A549 (cell line): Measurements from ENCODE around the gene CBLC. TPM values are rescaled to one million over a fixed set of nuclear protein-coding genes. Genes with fewer than 3 reads are reported as not detected.
A peak's percentile ranks its signal among the peaks of the same experiment; 100 is the strongest.

ENCODE experiments used
- ATAC-seq, 2 experiments: fragments of 200-7000 bp in 1 of 2; fragments of >200 bp in 1 of 2; cut with Nextera tagmentation in 1 of 2; cut with Tn5 transposase in 1 of 2; 3 replicates each; pipeline versions ENCODE4 v1.8.0 to v1.9.1; 2018 to 2020; ENCODE audit warnings: mild to moderate bottlenecking in 1 of 2, moderate library complexity in 1 of 2
- CTCF ChIA-PET: fragments of 300-600 bp; sonication (Branson Sonifier 250); formaldehyde crosslinking; extraction: SDS; loops from one replicate; lab custom pipeline; 2021; ENCODE audit warnings: antibody characterized with exemption, inconsistent platforms; lab: Yijun Ruan, JAX
- POLR2A ChIA-PET: fragments of 350-600 bp; formaldehyde crosslinking; extraction: SDS; loops from one replicate; lab custom pipeline; 2021; ENCODE audit warnings: antibody characterized with exemption, inconsistent platforms; lab: Yijun Ruan, JAX
- DNase-seq, 2 experiments: peaks; one replicate each; pipeline versions ENCODE4 v3.0.0 to v3.0.0-alpha.2; 2011 to 2016; ENCODE audit warnings: low read depth in 1 of 2, low spot score in 1 of 2
- FAIRE-seq: peaks from 2 replicates; lab custom pipeline; 2011; peaks lifted over from hg19 to GRCh38; lab: Jason Lieb, UNC
- H3K27ac ChIP-seq, 2 experiments: fragments of >200 bp; sonication (Bioruptor Twin); formaldehyde crosslinking; 3 replicates each; pipeline ENCODE4 v1.5.1; 2016 to 2017
- H3K4me1 ChIP-seq: fragments of >200 bp; sonication (Bioruptor Twin); formaldehyde crosslinking; 3 replicates; pipeline ENCODE4 v1.6.1; 2016
- H3K4me2 ChIP-seq: fragments of >200 bp; sonication (Bioruptor Twin); formaldehyde crosslinking; 3 replicates; pipeline ENCODE4 v1.6.1; 2016
- H3K4me3 ChIP-seq: fragments of >200 bp; sonication (Bioruptor Twin); formaldehyde crosslinking; 3 replicates; pipeline ENCODE4 v1.5.1; 2016
- H3K9me3 ChIP-seq: fragments of >200 bp; sonication (Bioruptor Twin); formaldehyde crosslinking; 3 replicates; pipeline ENCODE4 v1.6.1; 2016
- ATOH8 ChIP-seq: fragments of 250-450 bp; sonication (Bioruptor Pico); IDR thresholded peaks from 2 replicates; pipeline ENCODE4 v1.5.0; 2020; ENCODE audit warnings: low read depth, mild to moderate bottlenecking, moderate library complexity
- BCL3 ChIP-seq: fragments of >200 bp; sonication (Bioruptor Twin); formaldehyde crosslinking; IDR thresholded peaks from 3 replicates; pipeline ENCODE4 v1.6.1; 2016
- BHLHE40 ChIP-seq: IDR thresholded peaks from 2 replicates; pipeline ENCODE4 v1.6.1; 2012; ENCODE audit warnings: low read depth, low read length, inconsistent platforms
- CEBPB ChIP-seq, 2 experiments: fragments of >200 bp in 1 of 2; sonication (Bioruptor Twin) in 1 of 2; formaldehyde crosslinking in 1 of 2; IDR thresholded peaks; 2 replicates each; pipeline ENCODE4 v1.6.1; 2012 to 2016
- CHD2 ChIP-seq: fragments of 150-350 bp; IDR thresholded peaks from 2 replicates; pipeline ENCODE4 v1.6.1; 2014; ENCODE audit warnings: low read length; ENCODE audit not compliant: partially characterized antibody
- CHD4 ChIP-seq: fragments of 200-600 bp; sonication (generic); IDR thresholded peaks from 2 replicates; pipeline ENCODE4 v1.6.1; 2016; ENCODE audit warnings: antibody characterized with exemption, mild to moderate bottlenecking, borderline replicate concordance
- E2F6 ChIP-seq: IDR thresholded peaks from 2 replicates; pipeline ENCODE4 v1.6.1; 2012; ENCODE audit warnings: low read depth, borderline replicate concordance
- EHMT2 ChIP-seq: fragments of 200-600 bp; sonication (generic); IDR thresholded peaks from 2 replicates; pipeline ENCODE4 v1.6.1; 2016; ENCODE audit warnings: antibody characterized with exemption, low read depth, mild to moderate bottlenecking, moderate library complexity
- ELK1 ChIP-seq: fragments of 150-350 bp; IDR thresholded peaks from 2 replicates; pipeline ENCODE4 v1.6.1; 2014; ENCODE audit warnings: low read depth, mild to moderate bottlenecking, low read length
- EP300 ChIP-seq, 2 experiments: fragments of >200 bp; sonication (Bioruptor Twin); formaldehyde crosslinking; IDR thresholded peaks; 2 replicates in 1 of 2; 3 replicates in 1 of 2; pipeline ENCODE4 v1.6.1; 2016 to 2017
- ESRRA ChIP-seq: fragments of 150-350 bp; IDR thresholded peaks from 2 replicates; pipeline ENCODE4 v1.6.1; 2014; ENCODE audit warnings: mild to moderate bottlenecking, low read length, borderline replicate concordance
- FOSB ChIP-seq: fragments of 250-450 bp; sonication (Bioruptor Pico); IDR thresholded peaks from 2 replicates; pipeline ENCODE4 v1.5.0; 2020; ENCODE audit warnings: mild to moderate bottlenecking, moderate library complexity
- FOXS1 ChIP-seq: fragments of 250-450 bp; sonication (Bioruptor Pico); IDR thresholded peaks from 2 replicates; pipeline ENCODE4 v1.5.0; 2020; ENCODE audit warnings: mild to moderate bottlenecking, moderate library complexity
- HDAC2 ChIP-seq: fragments of 200-600 bp; sonication (generic); IDR thresholded peaks from 2 replicates; pipeline ENCODE4 v1.6.1; 2016
- HEYL ChIP-seq: fragments of 250-450 bp; sonication (Bioruptor Pico); IDR thresholded peaks from 2 replicates; pipeline ENCODE4 v1.8.0; 2021; ENCODE audit warnings: mild to moderate bottlenecking, moderate library complexity
- HOXA7 ChIP-seq: fragments of 250-450 bp; sonication (Bioruptor Pico); IDR thresholded peaks from 2 replicates; pipeline ENCODE4 v1.5.0; 2020; ENCODE audit warnings: mild to moderate bottlenecking, moderate library complexity
- HOXB13 ChIP-seq: fragments of 250-450 bp; sonication (Bioruptor Pico); IDR thresholded peaks from 2 replicates; pipeline ENCODE4 v1.5.0; 2020; ENCODE audit warnings: low read depth, mild to moderate bottlenecking, moderate library complexity
- HOXB5 ChIP-seq: fragments of 250-450 bp; sonication (Bioruptor Pico); IDR thresholded peaks from 2 replicates; pipeline ENCODE4 v1.5.0; 2020; ENCODE audit warnings: mild to moderate bottlenecking, moderate library complexity
- JUN ChIP-seq, 2 experiments: fragments of >200 bp; sonication (Bioruptor Twin); formaldehyde crosslinking; IDR thresholded peaks; 2 replicates in 1 of 2; 3 replicates in 1 of 2; pipeline ENCODE4 v1.6.1; 2016 to 2017
- KDM1A ChIP-seq: fragments of 200-600 bp; sonication (generic); IDR thresholded peaks from 2 replicates; pipeline ENCODE4 v1.6.1; 2016; ENCODE audit warnings: low read depth, mild to moderate bottlenecking
- KDM5A ChIP-seq: fragments of 200-600 bp; sonication (generic); IDR thresholded peaks from 2 replicates; pipeline ENCODE4 v1.6.1; 2016; ENCODE audit warnings: antibody characterized with exemption, mild to moderate bottlenecking
- MAX ChIP-seq: IDR thresholded peaks from 2 replicates; pipeline ENCODE4 v1.6.1; 2012
- MAZ ChIP-seq: fragments of 150-350 bp; IDR thresholded peaks from 2 replicates; pipeline ENCODE4 v1.6.1; 2014; ENCODE audit warnings: antibody characterized with exemption, low read depth, low read length, borderline replicate concordance
- PBX3 ChIP-seq: IDR thresholded peaks from 2 replicates; pipeline ENCODE4 v1.6.1; 2012
- PHF8 ChIP-seq: fragments of 200-600 bp; sonication (generic); IDR thresholded peaks from 2 replicates; pipeline ENCODE4 v1.6.1; 2016; ENCODE audit warnings: low read depth, mild to moderate bottlenecking, antibody characterized with exemption, moderate library complexity, borderline replicate concordance
- POLR2A ChIP-seq: IDR thresholded peaks from 2 replicates; pipeline ENCODE4 v1.6.1; 2012; ENCODE audit warnings: mild to moderate bottlenecking, low read length
- RAD21 ChIP-seq, 2 experiments: fragments of >200 bp in 1 of 2; sonication (Bioruptor Twin) in 1 of 2; formaldehyde crosslinking in 1 of 2; IDR thresholded peaks in 1 of 2; conservative IDR thresholded peaks in 1 of 2; 2 replicates in 1 of 2; 3 replicates in 1 of 2; pipeline ENCODE4 v1.6.1; 2012 to 2018; ENCODE audit warnings: inconsistent platforms in 1 of 2
- SMC3 ChIP-seq: fragments of >200 bp; sonication (Bioruptor Twin); formaldehyde crosslinking; IDR thresholded peaks from 3 replicates; pipeline ENCODE4 v1.6.1; 2018; ENCODE audit warnings: inconsistent platforms
- SREBF2 ChIP-seq: fragments of 450-650 bp; IDR thresholded peaks from 2 replicates; pipeline ENCODE4 v1.6.1; 2014; ENCODE audit warnings: mild to moderate bottlenecking, moderate library complexity
- ZC3H11A ChIP-seq: fragments of 450-650 bp; IDR thresholded peaks from 2 replicates; pipeline ENCODE4 v1.6.1; 2014; ENCODE audit warnings: antibody characterized with exemption, mild to moderate bottlenecking
- ZSCAN20 ChIP-seq: fragments of 250-450 bp; sonication (Bioruptor Pico); IDR thresholded peaks from 2 replicates; pipeline ENCODE4 v1.8.0; 2022; ENCODE audit warnings: mild to moderate bottlenecking, moderate library complexity
- WGBS: methylation state at CpG from one replicate; pipeline ENCODE4 v1.1.6; 2017; ENCODE audit errors: missing lambda C conversion rate; 5-methylcytosine and 5-hydroxymethylcytosine counted together
- polyA plus RNA-seq, 4 experiments: library from polyadenylated mRNA; depleted of rRNA in 3 of 4; stranded (reverse); fragments of >200 nt; fragmentation: RNase III in 1 of 4; extraction: RNeasy Plus Mini Kit Qiagen cat#74134 plus additional on column Dnase treatment in 1 of 4; gene quantifications; 2 replicates in 3 of 4; 3 replicates in 1 of 4; pipeline ENCODE4 v1.2.3, GENCODE V29; 2011 to 2017

Gene CBLC
- polyA plus RNA-seq, 2 of the 4 experiments (the other 2 are of a cell fraction) = not detected

- TF ChIP-seq CHD2 (no peak), RAD21 (conservative IDR thresholded peaks at IDR 0.05 in 1 of 2, IDR thresholded peaks at IDR 0.05 in 1 of 2) (peak in 1 of 2 experiments; percentile 35; a peak in 2 of 5 replicates), ESRRA (no peak)
- TF ChIP-seq, all 56 proteins: peak for 1
- FAIRE-seq (no peak), ATAC-seq (peak; percentile 36 to 46; a peak in 5 of 6 replicates), DNase-seq (peak in 1 of 2 experiments; percentile 56)
- 0 out of 3 replicates have a peak, but pooled peaks cover 3% of the 10 kb centered on the region for H3K4me1 ChIP-seq
- no peak overlapping the region for H3K4me2 ChIP-seq
- H3K27ac ChIP-seq = peak overlapping the region in 1 of 2 experiments; percentile 42; a peak in 3 of 6 replicates
- 93% methylated on average over 5 of the region's 5 CpGs for WGBS
- ChIA-PET POLR2A (interaction anchor here (0.5 kb wide), 1 partner anchor 21 kb away, joined by 3 read pairs; no protein-coding TSS in a partner anchor), CTCF (interaction anchor here (1.2 to 48.5 kb wide), 15 partner anchors 9 to 212 kb away, joined by 3 to 1899 read pairs (median 20); partner anchors contain the start of genes BCAM and NECTIN2)
- H3K4me3 ChIP-seq = no peak overlapping the region
- H3K9me3 ChIP-seq = no peaks in the 10 kb centered on the region
Observed at GRCh38 chr19:44782729-44783128, 5.0 kb downstream of the CBLC start.

- POLR2A ChIA-PET = interaction anchor here (1.6 kb wide), 1 partner anchor 59 kb away, joined by 4 read pairs; no protein-coding TSS in a partner anchor
- ATAC-seq = no peak
- H3K9me3 ChIP-seq = no peaks in the 10 kb centered on the region
- no peak for TF ChIP-seq PHF8
- no peak for TF ChIP-seq JUN (IDR thresholded peaks at IDR 0.05)
- TF ChIP-seq FOSB = no peak
- no peak for TF ChIP-seq HEYL (CRISPR knock-in tag)
- TF ChIP-seq BHLHE40 = no peak
- TF ChIP-seq HOXB5 = no peak
- no peak for TF ChIP-seq POLR2A
- TF ChIP-seq KDM1A = no peak
- no peak for TF ChIP-seq HOXA7
- no peak for TF ChIP-seq FOXS1
- TF ChIP-seq E2F6 = no peak
- TF ChIP-seq CEBPB (IDR thresholded peaks at IDR 0.05) = no peak
- TF ChIP-seq EP300 (IDR thresholded peaks at IDR 0.05) = no peak
- no peak for TF ChIP-seq ATOH8
- no peak for TF ChIP-seq MAZ
- TF ChIP-seq SREBF2 = no peak
- TF ChIP-seq SMC3 = no peak
- no peak for TF ChIP-seq EHMT2
- WGBS = 86% methylated on average over 4 of the region's 4 CpGs
- CTCF ChIA-PET = interaction anchor here (0.6 to 48.5 kb wide), 54 partner anchors 10 to 439 kb away, joined by 3 to 1899 read pairs (median 6); partner anchors contain the start of genes BCAM and NECTIN2
- no peak for DNase-seq
- H3K4me3 ChIP-seq = no peak overlapping the region
- FAIRE-seq = no peak
- no peak overlapping the region; a peak in 1 of 6 replicates for H3K27ac ChIP-seq
- H3K4me1 ChIP-seq = 0 out of 3 replicates have a peak, but pooled peaks cover 3% of the 10 kb centered on the region
- no peak overlapping the region for H3K4me2 ChIP-seq
Observed at GRCh38 chr19:44783545-44783944, 5.9 kb downstream of the CBLC start.

GRCh38 chr19:44785271-44785670 lies 7.6 kb downstream of the CBLC start:
- Histone ChIP-seq H3K27ac (peak overlapping the region in 1 of 2 experiments; percentile 78; a peak in 1 of 6 replicates), H3K9me3 (no peaks in the 10 kb centered on the region), H3K4me1 (0 out of 3 replicates have a peak, but pooled peaks cover 3% of the 10 kb centered on the region), H3K4me2 (no peak overlapping the region), H3K4me3 (no peak overlapping the region)
- ChIA-PET POLR2A (no interaction called here), CTCF (interaction anchor here (0.7 to 48.5 kb wide), 27 partner anchors 11 to 214 kb away, joined by 3 to 1899 read pairs (median 11); partner anchors contain the start of genes BCAM and NECTIN2)
- FAIRE-seq (no peak), DNase-seq (no peak), ATAC-seq (no peak)
- WGBS = 63% methylated on average over 3 of the region's 3 CpGs
- no peak for TF ChIP-seq ELK1
- TF ChIP-seq HDAC2 = no peak
- no peak for TF ChIP-seq ZC3H11A
- TF ChIP-seq ZSCAN20 (CRISPR knock-in tag) = no peak
- TF ChIP-seq KDM5A = no peak
- TF ChIP-seq PBX3 = no peak
- TF ChIP-seq BHLHE40 = no peak
- no peak for TF ChIP-seq CHD4
- TF ChIP-seq MAX = no peak
- TF ChIP-seq CEBPB (IDR thresholded peaks at IDR 0.05) = no peak
- no peak for TF ChIP-seq BCL3
- TF ChIP-seq RAD21 (conservative IDR thresholded peaks at IDR 0.05 in 1 of 2, IDR thresholded peaks at IDR 0.05 in 1 of 2) = no peak
- no peak for TF ChIP-seq SREBF2
- no peak for TF ChIP-seq HOXB13 (CRISPR knock-in tag)
- TF ChIP-seq EHMT2 = no peak
